Jurkat, Clone E6-1 (cell line): ENCODE results near the gene ANKH.

Source experiments
- DNase-seq: peaks from one replicate; pipeline ENCODE4 v3.0.0-alpha.2; 2011; ENCODE audit warnings: low read depth, low spot score
- H3K4me3 ChIP-seq: 2 replicates; pipeline ENCODE4 v1.5.1; 2011; ENCODE audit warnings: mild to moderate bottlenecking, low read length, control low read depth, moderate library complexity

ANKH gene

GRCh38 chr5:14683906-14684455, 187.6 kb downstream of the ANKH start:
- no peak for DNase-seq
- no peak overlapping the region for H3K4me3 ChIP-seq

GRCh38 chr5:14681236-14681752, 190.3 kb downstream of the ANKH start:
- no peak overlapping the region for H3K4me3 ChIP-seq
- no peak for DNase-seq

GRCh38 chr5:14679595-14679994, 192.0 kb downstream of the ANKH start:
- no peak overlapping the region for H3K4me3 ChIP-seq
- no peak for DNase-seq

- no peak overlapping the region for H3K4me3 ChIP-seq
- no peak for DNase-seq
These were observed 192.7 kb downstream of the ANKH start for GRCh38 chr5:14678773-14679334.

- H3K4me3 ChIP-seq: peak overlapping the region; percentile 13; the same call in 1 of the 2 replicates
- DNase-seq: no peak
These were observed 195.3 kb downstream of the ANKH start for GRCh38 chr5:14676320-14676719.

- DNase-seq: peak; percentile 59
- H3K4me3 ChIP-seq: peak overlapping the region; percentile 13
These were observed 195.7 kb downstream of the ANKH start for GRCh38 chr5:14675865-14676300.

GRCh38 chr5:14674983-14675854, 196.4 kb downstream of the ANKH start:
- no peak for DNase-seq
- H3K4me3 ChIP-seq: peak overlapping the region; percentile 13

GRCh38 chr5:14673443-14673842, 198.1 kb downstream of the ANKH start:
- H3K4me3 ChIP-seq: no peak overlapping the region
- no peak for DNase-seq

GRCh38 chr5:14672484-14673394, 198.8 kb downstream of the ANKH start:
- no peak overlapping the region for H3K4me3 ChIP-seq
- DNase-seq: no peak

GRCh38 chr5:14672082-14672481, 199.5 kb downstream of the ANKH start:
- no peak overlapping the region for H3K4me3 ChIP-seq
- no peak for DNase-seq

- no peak overlapping the region for H3K4me3 ChIP-seq
- DNase-seq: no peak
These were observed 200.2 kb downstream of the ANKH start for GRCh38 chr5:14671414-14671813.

GRCh38 chr5:14669975-14670374, 201.6 kb downstream of the ANKH start:
- H3K4me3 ChIP-seq: no peak overlapping the region
- no peak for DNase-seq

GRCh38 chr5:14669415-14669814, 202.2 kb downstream of the ANKH start:
- DNase-seq: no peak
- H3K4me3 ChIP-seq: no peak overlapping the region

GRCh38 chr5:14668181-14668591, 203.4 kb downstream of the ANKH start:
- no peak overlapping the region for H3K4me3 ChIP-seq
- no peak for DNase-seq

- H3K4me3 ChIP-seq: no peak overlapping the region
- no peak for DNase-seq
These were observed 203.8 kb downstream of the ANKH start for GRCh38 chr5:14667770-14668169.

- H3K4me3 ChIP-seq: no peak overlapping the region
- no peak for DNase-seq
These were observed 204.3 kb downstream of the ANKH start for GRCh38 chr5:14667290-14667689.

- no peak overlapping the region for H3K4me3 ChIP-seq
- DNase-seq: no peak
These were observed 205.2 kb downstream of the ANKH start for GRCh38 chr5:14666357-14666756.

GRCh38 chr5:14665949-14666348, 205.6 kb downstream of the ANKH start:
- H3K4me3 ChIP-seq: peak overlapping the region; percentile 78
- peak; percentile 57 for DNase-seq
